H9 (cell line): ENCODE data around the gene PKIB. TPM values are rescaled to one million over a fixed set of nuclear protein-coding genes. Genes with fewer than 3 reads are reported as not detected.

Source experiments
- DNase-seq: peaks from one replicate; pipeline ENCODE4 v3.0.0-alpha.2; 2017
- H2AFZ ChIP-seq: one replicate; pipeline ENCODE4 v1.6.1; 2013; ENCODE audit warnings: mild to moderate bottlenecking, low read length, control low read depth, moderate library complexity
- H2AK5ac ChIP-seq: 2 replicates; pipeline ENCODE4 v1.6.1; 2013; ENCODE audit warnings: low read length, control low read depth, mixed read lengths; ENCODE audit not compliant: insufficient read length
- H2BK120ac ChIP-seq: one replicate; pipeline ENCODE4 v1.6.1; 2013; ENCODE audit warnings: low read depth, mild to moderate bottlenecking, low read length, control low read depth, inconsistent platforms; ENCODE audit not compliant: poor library complexity, severe bottlenecking
- H2BK12ac ChIP-seq: 2 replicates; pipeline ENCODE4 v1.6.1; 2013; ENCODE audit warnings: low read length, control low read depth, mixed read lengths, low read depth; ENCODE audit not compliant: insufficient read length
- H2BK15ac ChIP-seq: 2 replicates; pipeline ENCODE4 v1.6.1; 2013; ENCODE audit warnings: low read depth, low read length, control low read depth
- H2BK20ac ChIP-seq: one replicate; pipeline ENCODE4 v1.6.1; 2013; ENCODE audit warnings: low read depth, mild to moderate bottlenecking, low read length, control low read depth, inconsistent platforms; ENCODE audit not compliant: poor library complexity, severe bottlenecking
- H2BK5ac ChIP-seq: 2 replicates; pipeline ENCODE4 v1.6.1; 2013; ENCODE audit warnings: low read length, control low read depth, mixed read lengths; ENCODE audit not compliant: insufficient read length
- H3K14ac ChIP-seq: 2 replicates; pipeline ENCODE4 v1.6.1; 2013; ENCODE audit warnings: low read length, control low read depth; ENCODE audit not compliant: insufficient read depth
- H3K18ac ChIP-seq: 2 replicates; pipeline ENCODE4 v1.6.1; 2013; ENCODE audit warnings: low read depth, mild to moderate bottlenecking, mixed read lengths, low read length, control low read depth; ENCODE audit not compliant: insufficient read length
- H3K23ac ChIP-seq: 2 replicates; pipeline ENCODE4 v1.6.1; 2013; ENCODE audit warnings: low read length, control low read depth, mixed read lengths, low read depth; ENCODE audit not compliant: insufficient read length
- H3K23me2 ChIP-seq: 2 replicates; pipeline ENCODE4 v1.6.1; 2013; ENCODE audit warnings: low read depth, mild to moderate bottlenecking, mixed read lengths, low read length, control low read depth; ENCODE audit not compliant: insufficient read length, poor library complexity, severe bottlenecking
- H3K27ac ChIP-seq: 2 replicates; pipeline ENCODE4 v1.5.1; 2013; ENCODE audit warnings: low read length, control low read depth, mixed read lengths, low read depth; ENCODE audit not compliant: insufficient read length
- H3K27me3 ChIP-seq: 2 replicates; pipeline ENCODE4 v1.6.1; 2013; ENCODE audit warnings: low read length, control low read depth, inconsistent platforms; ENCODE audit not compliant: insufficient read depth
- H3K4ac ChIP-seq: 2 replicates; pipeline ENCODE4 v1.6.1; 2013; ENCODE audit warnings: low read depth, mild to moderate bottlenecking, control low read depth, inconsistent platforms, low read length, moderate library complexity
- H3K4me1 ChIP-seq: 2 replicates; pipeline ENCODE4 v1.6.1; 2013; ENCODE audit warnings: low read length, control low read depth, inconsistent platforms; ENCODE audit not compliant: insufficient read depth
- H3K4me2 ChIP-seq: 2 replicates; pipeline ENCODE4 v1.6.1; 2013; ENCODE audit warnings: low read length, control low read depth, mixed read lengths; ENCODE audit not compliant: insufficient read length, insufficient read depth
- H3K56ac ChIP-seq: 2 replicates; pipeline ENCODE4 v1.6.1; 2013; ENCODE audit warnings: low read depth, mild to moderate bottlenecking, mixed read lengths, low read length, control low read depth; ENCODE audit not compliant: insufficient read length
- H3K79me1 ChIP-seq: 2 replicates; pipeline ENCODE4 v1.6.1; 2013; ENCODE audit warnings: low read depth, mild to moderate bottlenecking, moderate library complexity, low read length, control low read depth, inconsistent platforms; ENCODE audit not compliant: insufficient read depth, poor library complexity, severe bottlenecking
- H3K79me2 ChIP-seq: 2 replicates; pipeline ENCODE4 v1.6.1; 2013; ENCODE audit warnings: low read length, control low read depth, inconsistent platforms; ENCODE audit not compliant: insufficient read depth
- H3K9ac ChIP-seq: 2 replicates; pipeline ENCODE4 v1.6.1; 2013; ENCODE audit warnings: low read length, control low read depth, mixed read lengths; ENCODE audit not compliant: insufficient read length; ENCODE audit errors: extremely low read depth
- H3K9me3 ChIP-seq: one replicate; pipeline ENCODE4 v1.6.1; 2013; ENCODE audit warnings: low read depth, low read length, inconsistent platforms; ENCODE audit not compliant: control insufficient read depth
- H3T11ph ChIP-seq: one replicate; pipeline ENCODE4 v1.6.1; 2013; ENCODE audit warnings: mild to moderate bottlenecking, low read length, control low read depth, inconsistent platforms
- H4K20me1 ChIP-seq: one replicate; pipeline ENCODE4 v1.6.1; 2013; ENCODE audit not compliant: control insufficient read depth, insufficient read length, insufficient read depth
- H4K5ac ChIP-seq: 2 replicates; pipeline ENCODE4 v1.6.1; 2013; ENCODE audit warnings: low read depth, mild to moderate bottlenecking, mixed read lengths, low read length, control low read depth; ENCODE audit not compliant: insufficient read length
- H4K8ac ChIP-seq: replicated peaks from 2 replicates; pipeline ENCODE4 v1.6.1; 2013; ENCODE audit warnings: low read length, control low read depth, mixed read lengths, low read depth; ENCODE audit not compliant: insufficient read length
- H4K91ac ChIP-seq: 2 replicates; pipeline ENCODE4 v1.6.1; 2013; ENCODE audit warnings: low read depth, mild to moderate bottlenecking, moderate library complexity, mixed read lengths, low read length, control low read depth; ENCODE audit not compliant: insufficient read length
- H3K27ac Mint-ChIP-seq, 3 experiments: 2 replicates in 2 of 3; 3 replicates in 1 of 3; pipeline ENCODE4 v1.8.0; 2020 to 2021; ENCODE audit warnings: mixed read lengths in 3 of 3, mild to moderate bottlenecking in 1 of 3, moderate library complexity in 1 of 3
- H3K27me3 Mint-ChIP-seq: 2 replicates; pipeline ENCODE4 v1.8.0; 2021; ENCODE audit warnings: low read depth, mild to moderate bottlenecking, moderate library complexity, mixed read lengths
- H3K36me3 Mint-ChIP-seq, 3 experiments: 2 replicates in 2 of 3; 3 replicates in 1 of 3; pipeline ENCODE4 v1.8.0; 2020 to 2021; ENCODE audit warnings: low read depth in 3 of 3, mixed read lengths in 3 of 3; ENCODE audit not compliant: insufficient read depth in 1 of 3
- H3K4me1 Mint-ChIP-seq, 2 experiments: 2 replicates each; pipeline ENCODE4 v1.8.0; 2020; ENCODE audit warnings: mixed read lengths in 2 of 2
- H3K4me3 Mint-ChIP-seq, 2 experiments: 2 replicates in 1 of 2; 3 replicates in 1 of 2; pipeline ENCODE4 v1.8.0; 2020 to 2021; ENCODE audit warnings: mild to moderate bottlenecking in 2 of 2, mixed read lengths in 2 of 2, moderate library complexity in 1 of 2
- H3K9me3 Mint-ChIP-seq, 2 experiments: 2 replicates in 1 of 2; 3 replicates in 1 of 2; pipeline ENCODE4 v1.8.0; 2020; ENCODE audit warnings: mild to moderate bottlenecking in 2 of 2, mixed read lengths in 2 of 2, moderate library complexity in 1 of 2
- WGBS: extraction: QIAGEN DNeasy Blood & Tissue Kit; methylation state at CpG from one replicate; pipeline ENCODE4 v1.1.7; 2013; ENCODE audit warnings: missing lambda C conversion rate, low lambda C conversion rate, mixed read lengths; ENCODE audit not compliant: insufficient read length; ENCODE audit errors: extremely low coverage; 5-methylcytosine and 5-hydroxymethylcytosine counted together
- total RNA-seq: library from RNA; stranded (reverse); gene quantifications from 2 replicates; pipeline ENCODE4 v1.2.1, GENCODE V29; 2021
- TF ChIP-seq, protein P1 (sequence below): fragments of 200-600 bp; sonication (generic); conservative IDR thresholded peaks from 3 replicates; pipeline ENCODE4 v1.8.0; 2021; ENCODE audit warnings: antibody characterized with exemption, mild to moderate bottlenecking

PKIB gene
- total RNA-seq, 1 experiment from 2014 or later: 46.5 TPM

DNA sequence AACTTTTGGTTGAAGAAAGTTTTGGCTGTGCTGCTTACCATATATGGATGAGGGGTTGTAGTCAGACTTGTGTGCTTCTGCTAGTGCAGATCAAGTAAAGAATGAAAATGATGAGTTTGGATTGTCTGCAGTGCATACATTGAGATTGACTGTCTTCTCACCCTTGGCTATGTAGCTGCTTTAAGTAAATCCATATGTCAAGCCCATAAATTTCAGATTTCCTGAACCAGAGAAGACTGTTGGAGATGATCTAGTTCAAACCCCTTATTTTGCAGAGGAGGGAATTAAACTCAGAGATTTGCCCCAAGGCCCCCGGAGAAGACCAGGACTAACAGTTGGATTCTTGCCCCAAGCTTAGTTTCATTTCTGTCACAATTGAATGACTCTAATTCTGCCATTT, 67.2 kb downstream of the PKIB start:
- Histone ChIP-seq H3K23ac (no peak overlapping the region), H4K91ac (no peak overlapping the region), H3K14ac (no peak overlapping the region), H2BK12ac (no peak overlapping the region), H3K79me2 (no peaks in the 10 kb centered on the region), H3K27me3 (no peaks in the 10 kb centered on the region), H2BK120ac (no peak overlapping the region), H3K9me3 (no peaks in the 10 kb centered on the region), H3T11ph (no peak overlapping the region), H3K23me2 (no peaks in the 10 kb centered on the region), H3K18ac (no peak overlapping the region), H3K79me1 (peaks cover 4% of the 10 kb centered on the region), H2BK15ac (no peak overlapping the region), H3K56ac (no peak overlapping the region), H3K4me2 (no peak overlapping the region), H4K5ac (no peak overlapping the region), H3K4ac (no peak overlapping the region), H3K4me1 (no peaks in the 10 kb centered on the region), H2BK5ac (no peak overlapping the region), H4K20me1 (no peaks in the 10 kb centered on the region), H2BK20ac (no peak overlapping the region), H3K9ac (no peak overlapping the region), H4K8ac (no peak overlapping the region), H2AK5ac (no peak overlapping the region), H2AFZ (no peak overlapping the region), H3K27ac (no peak overlapping the region)
- Mint-ChIP-seq H3K27ac (no peak overlapping the region), H3K9me3 (peaks cover 8% of the 10 kb centered on the region in 2 experiments; a peak in 4 of 5 replicates), H3K36me3 (peaks cover 9 to 34% (median 13%) of the 10 kb centered on the region in 3 experiments; a peak in 6 of 7 replicates), H3K4me3 (no peak overlapping the region), H3K4me1 (no peaks in the 10 kb centered on the region), H3K27me3 (no peaks in the 10 kb centered on the region)
- no peak for DNase-seq
- no CpG with 5 or more reads among the region's 1 CpG for WGBS
- TF ChIP-seq, protein P1, sequence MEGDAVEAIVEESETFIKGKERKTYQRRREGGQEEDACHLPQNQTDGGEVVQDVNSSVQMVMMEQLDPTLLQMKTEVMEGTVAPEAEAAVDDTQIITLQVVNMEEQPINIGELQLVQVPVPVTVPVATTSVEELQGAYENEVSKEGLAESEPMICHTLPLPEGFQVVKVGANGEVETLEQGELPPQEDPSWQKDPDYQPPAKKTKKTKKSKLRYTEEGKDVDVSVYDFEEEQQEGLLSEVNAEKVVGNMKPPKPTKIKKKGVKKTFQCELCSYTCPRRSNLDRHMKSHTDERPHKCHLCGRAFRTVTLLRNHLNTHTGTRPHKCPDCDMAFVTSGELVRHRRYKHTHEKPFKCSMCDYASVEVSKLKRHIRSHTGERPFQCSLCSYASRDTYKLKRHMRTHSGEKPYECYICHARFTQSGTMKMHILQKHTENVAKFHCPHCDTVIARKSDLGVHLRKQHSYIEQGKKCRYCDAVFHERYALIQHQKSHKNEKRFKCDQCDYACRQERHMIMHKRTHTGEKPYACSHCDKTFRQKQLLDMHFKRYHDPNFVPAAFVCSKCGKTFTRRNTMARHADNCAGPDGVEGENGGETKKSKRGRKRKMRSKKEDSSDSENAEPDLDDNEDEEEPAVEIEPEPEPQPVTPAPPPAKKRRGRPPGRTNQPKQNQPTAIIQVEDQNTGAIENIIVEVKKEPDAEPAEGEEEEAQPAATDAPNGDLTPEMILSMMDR: no peak
